Activated naive CD4-positive, alpha-beta T cell treated with anti-CD3 and anti-CD28 coated beads for 36 hours (primary cell): ENCODE measurements around the gene NAPSA. TPM values are rescaled to one million over a fixed set of nuclear protein-coding genes. Genes with fewer than 3 reads are reported as not detected.
"Not testable (repeated sequence)": the region's sequence is repeated elsewhere in the genome, so short reads cannot be mapped to it uniquely, and the experiment has no call there.

Source experiments
- CTCF ChIA-PET: fragments of 350-600 bp; sonication (Branson Sonifier 250); formaldehyde crosslinking; loops from one replicate; lab custom pipeline; 2021; ENCODE audit warnings: antibody characterized with exemption; lab: Charles Lee
- DNase-seq: peaks from one replicate; pipeline ENCODE4 v3.0.0-alpha.2; 2020
- H3K27ac Mint-ChIP-seq: one replicate; pipeline ENCODE4 v1.8.0; 2021; ENCODE audit warnings: mild to moderate bottlenecking, mixed read lengths
- H3K27me3 Mint-ChIP-seq: one replicate; pipeline ENCODE4 v1.8.0; 2021; ENCODE audit warnings: low read depth, mixed read lengths
- H3K36me3 Mint-ChIP-seq: one replicate; pipeline ENCODE4 v1.8.0; 2021; ENCODE audit warnings: low read depth, mixed read lengths
- H3K4me1 Mint-ChIP-seq: one replicate; pipeline ENCODE4 v1.8.0; 2021; ENCODE audit warnings: low read depth, mixed read lengths
- H3K4me3 Mint-ChIP-seq: one replicate; pipeline ENCODE4 v1.8.0; 2021; ENCODE audit warnings: mild to moderate bottlenecking, moderate library complexity, mixed read lengths
- H3K9me3 Mint-ChIP-seq: one replicate; pipeline ENCODE4 v1.8.0; 2021; ENCODE audit warnings: mixed read lengths
- intact Hi-C: fragments of 100-400 bp; cut with micrococcal nuclease; formaldehyde crosslinking; loops from one replicate; pipeline ENCODE4 v1.15.1; 2023
- total RNA-seq, 2 experiments: library from RNA; stranded (reverse); gene quantifications; one replicate each; pipeline ENCODE4 v1.2.3, GENCODE V29; 2021

The NAPSA gene
- total RNA-seq, 2 experiments from 2014 or later: 40.2 to 41.0 TPM

DNA sequence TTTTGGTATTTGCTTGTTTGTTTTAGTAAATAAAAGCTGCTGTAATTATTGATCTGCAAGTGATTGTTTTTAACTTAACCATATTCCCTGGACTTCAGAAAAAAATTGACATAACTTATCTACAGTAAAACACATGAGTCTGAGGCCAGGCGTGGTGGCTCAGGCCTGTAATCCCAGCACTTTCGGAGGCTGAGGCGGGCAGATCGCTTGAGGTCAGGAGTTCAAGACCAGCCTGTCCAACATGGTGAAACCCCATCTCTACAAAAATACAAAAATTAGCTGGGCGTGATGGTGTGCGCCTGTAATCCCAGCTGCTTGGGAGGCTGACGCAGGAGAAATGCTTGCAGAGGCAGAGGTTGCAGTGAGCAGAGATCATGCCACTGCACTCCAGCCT lies 12.0 kb downstream of the NAPSA start:
- H3K27ac Mint-ChIP-seq, intact Hi-C loops, H3K9me3 Mint-ChIP-seq, H3K36me3 Mint-ChIP-seq, H3K4me3 Mint-ChIP-seq, H3K27me3 Mint-ChIP-seq, DNase-seq: not testable (repeated sequence)
- CTCF ChIA-PET: interaction anchor here (0.6 to 1.2 kb wide), 4 partner anchors 16 to 203 kb away, joined by 3 to 5 read pairs (median 4); no protein-coding TSS in a partner anchor
- H3K4me1 Mint-ChIP-seq: peaks cover 11% of the 10 kb centered on the region

DNA sequence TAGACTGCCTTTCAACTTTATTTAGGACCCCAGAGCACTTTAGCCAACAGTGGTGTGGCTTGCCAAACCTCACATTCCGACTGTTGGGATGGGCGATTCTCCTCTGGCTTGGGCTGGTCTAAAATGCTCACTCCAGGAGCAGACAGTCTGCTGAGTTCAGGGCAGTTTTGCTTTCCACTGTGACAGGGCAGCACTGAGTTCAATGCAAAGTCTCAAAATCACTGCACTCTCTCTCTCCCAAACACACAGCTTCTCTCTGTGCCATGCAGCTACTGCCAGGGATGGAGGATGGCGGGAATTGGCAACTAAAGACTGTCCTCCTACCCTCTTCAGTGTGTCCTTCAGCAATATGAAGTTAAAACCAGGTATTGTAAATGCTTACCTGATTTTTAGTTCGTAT lies 13.2 kb downstream of the NAPSA start:
- Mint-ChIP-seq H3K9me3 (no peaks in the 10 kb centered on the region), H3K4me3 (no peak overlapping the region), H3K36me3 (no peaks in the 10 kb centered on the region), H3K27me3 (peaks cover 2% of the 10 kb centered on the region), H3K27ac (no peak overlapping the region), H3K4me1 (peaks cover 20% of the 10 kb centered on the region)
- CTCF ChIA-PET: interaction anchor here (1.0 kb wide), 1 partner anchor 101 kb away, joined by 3 read pairs; no protein-coding TSS in a partner anchor
- DNase-seq: no peak
- intact Hi-C loops: no loop called here

DNA sequence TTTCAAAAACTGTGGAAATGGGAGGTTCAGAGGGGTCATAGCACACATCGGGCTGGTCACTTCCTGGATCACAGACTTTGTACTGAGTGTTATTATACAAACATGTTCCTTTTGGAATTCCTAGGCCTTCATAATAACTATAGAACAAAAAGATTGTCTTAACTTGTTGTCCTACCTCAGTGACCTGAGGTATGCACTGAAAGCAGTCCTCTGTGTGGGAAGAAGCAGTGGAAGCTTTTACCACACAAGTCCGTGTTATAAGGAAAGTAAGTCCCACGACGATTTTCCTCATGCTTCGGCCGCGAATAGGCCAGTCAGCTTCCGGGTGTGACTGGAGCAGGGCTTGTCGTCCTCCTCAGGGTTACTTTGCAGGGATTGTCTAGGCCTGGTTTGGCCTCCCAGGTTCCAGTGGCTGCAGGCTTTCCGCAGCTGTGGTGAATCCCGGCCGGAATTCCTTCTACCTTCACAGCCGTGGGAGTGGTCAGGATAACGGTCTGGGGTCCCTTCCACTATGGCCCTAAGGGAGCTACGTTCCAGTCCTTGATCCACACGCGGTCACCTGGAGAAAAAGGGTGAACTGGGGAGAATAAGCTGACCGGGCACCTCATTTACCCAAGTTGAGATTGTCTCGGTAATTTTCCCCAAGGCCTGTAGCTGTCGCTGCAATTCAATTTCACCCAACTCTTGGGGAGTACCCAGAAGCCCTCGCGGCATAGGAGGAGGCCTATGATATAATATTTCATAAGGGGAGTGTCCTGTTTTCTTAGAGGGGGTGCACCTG lies 16.0 kb downstream of the NAPSA start:
- peaks cover 2% of the 10 kb centered on the region for H3K27me3 Mint-ChIP-seq
- no peak overlapping the region for H3K4me3 Mint-ChIP-seq
- peaks cover 5% of the 10 kb centered on the region for H3K36me3 Mint-ChIP-seq
- intact Hi-C loops: no loop called here
- no peak overlapping the region for H3K27ac Mint-ChIP-seq
- CTCF ChIA-PET: no interaction called here
- H3K4me1 Mint-ChIP-seq: peaks cover 32% of the 10 kb centered on the region
- peaks cover 4% of the 10 kb centered on the region for H3K9me3 Mint-ChIP-seq
- no peak for DNase-seq

DNA sequence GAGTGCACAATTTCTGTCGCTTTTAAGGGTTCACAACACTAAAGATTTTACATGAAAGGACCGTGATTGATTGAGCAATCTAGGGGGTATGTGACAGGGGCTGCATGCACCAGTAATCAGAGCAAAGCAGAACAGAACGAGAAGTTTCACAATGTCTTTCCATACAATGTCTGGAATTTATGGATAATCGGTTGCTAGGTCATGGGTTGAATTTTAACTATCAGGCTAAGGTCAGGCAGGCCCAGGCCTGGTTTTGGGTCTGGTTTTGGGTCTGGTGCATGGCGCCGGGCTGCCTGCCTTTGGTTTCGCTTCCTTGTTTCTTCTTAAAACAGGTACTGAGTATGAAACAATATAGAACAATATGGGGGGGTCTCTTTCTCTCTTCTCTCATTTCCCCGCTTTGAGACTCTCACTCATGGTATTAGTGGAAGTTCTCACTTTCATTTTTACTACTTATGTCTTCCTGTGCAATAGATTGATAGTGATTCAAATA lies 18.3 kb downstream of the NAPSA start:
- intact Hi-C loops: loop anchor here (1.0 to 2.0 kb wide), 4 partner anchors 10 to 46 kb away; no protein-coding TSS in a partner anchor
- peak overlapping the region; percentile 23 for H3K4me3 Mint-ChIP-seq
- H3K27me3 Mint-ChIP-seq, H3K36me3 Mint-ChIP-seq, H3K9me3 Mint-ChIP-seq: not testable (repeated sequence)
- CTCF ChIA-PET: interaction anchor here (0.6 to 1.2 kb wide), 5 partner anchors 10 to 200 kb away, joined by 3 to 6 read pairs (median 3); partner anchors contain the start of gene KCNC3
- peaks cover 39% of the 10 kb centered on the region for H3K4me1 Mint-ChIP-seq
- DNase-seq: peak; percentile 69
- peak overlapping the region; percentile 77 for H3K27ac Mint-ChIP-seq

DNA sequence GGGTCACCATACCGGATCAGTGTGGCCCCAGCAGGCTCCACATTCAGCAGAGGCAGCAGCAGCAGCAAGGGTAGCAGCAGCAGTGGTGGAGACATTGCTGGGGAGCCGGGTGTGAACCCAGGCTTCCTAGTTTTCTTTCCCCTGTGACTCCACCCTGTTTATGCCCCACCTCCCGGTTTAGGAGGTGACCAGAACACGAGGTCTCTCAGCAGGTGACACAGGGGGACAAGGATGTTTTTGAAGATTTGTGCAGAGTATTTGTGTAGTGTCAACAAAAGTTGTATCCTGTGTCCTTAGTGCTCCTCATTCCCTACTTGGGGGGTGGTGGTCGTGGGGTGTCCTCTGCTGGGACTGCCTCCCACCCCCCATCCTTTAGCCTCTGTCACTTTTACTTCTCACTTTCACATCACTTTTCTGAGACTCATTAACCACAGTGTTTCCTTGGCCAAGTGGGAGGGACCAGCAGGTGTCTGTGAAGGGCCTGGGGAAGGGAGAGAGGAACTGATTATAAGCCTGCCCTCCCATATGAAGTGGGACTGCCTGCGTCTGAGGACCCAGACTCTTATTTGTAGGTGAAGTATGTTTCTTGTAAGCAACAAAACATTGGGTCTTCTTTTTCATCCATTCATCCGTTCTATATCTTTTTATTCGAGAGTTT lies 20.6 kb downstream of the NAPSA start:
- intact Hi-C loops: no loop called here
- H3K27ac Mint-ChIP-seq: peak overlapping the region; percentile 37
- no peaks in the 10 kb centered on the region for H3K27me3 Mint-ChIP-seq
- H3K4me1 Mint-ChIP-seq: peaks cover 39% of the 10 kb centered on the region
- H3K9me3 Mint-ChIP-seq: peaks cover 4% of the 10 kb centered on the region
- no peak for DNase-seq
- H3K36me3 Mint-ChIP-seq: peaks cover 8% of the 10 kb centered on the region
- CTCF ChIA-PET: no interaction called here
- H3K4me3 Mint-ChIP-seq: peak overlapping the region; percentile 27

DNA sequence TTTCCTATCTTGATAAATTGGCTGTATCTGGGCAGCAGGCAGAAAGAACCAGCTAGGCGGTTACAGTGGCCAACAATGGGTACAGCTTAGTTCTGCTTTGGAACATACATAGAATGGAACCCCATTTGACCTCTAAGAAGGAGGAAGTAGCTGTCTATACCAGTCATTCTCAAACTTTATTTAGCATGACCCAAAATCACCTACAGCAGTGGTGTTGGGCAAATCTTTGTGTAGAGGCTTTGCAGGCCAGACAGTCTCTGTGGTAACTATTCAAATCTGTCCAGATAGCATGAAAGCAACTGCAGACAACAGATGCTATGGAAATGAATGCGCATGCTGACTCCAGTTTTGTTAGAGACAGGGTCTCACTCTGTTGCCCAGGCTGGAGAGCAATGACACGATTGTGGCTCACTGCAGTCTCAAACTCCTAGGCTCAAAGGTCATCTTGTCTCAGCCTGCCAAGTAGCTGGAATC lies 24.3 kb downstream of the NAPSA start:
- no peak for DNase-seq
- Mint-ChIP-seq H3K4me1 (peaks cover 12% of the 10 kb centered on the region), H3K9me3 (peaks cover 4% of the 10 kb centered on the region), H3K27me3 (no peaks in the 10 kb centered on the region), H3K4me3 (no peak overlapping the region), H3K36me3 (peaks cover 11% of the 10 kb centered on the region), H3K27ac (no peak overlapping the region)
- intact Hi-C loops: no loop called here
- CTCF ChIA-PET: no interaction called here

DNA sequence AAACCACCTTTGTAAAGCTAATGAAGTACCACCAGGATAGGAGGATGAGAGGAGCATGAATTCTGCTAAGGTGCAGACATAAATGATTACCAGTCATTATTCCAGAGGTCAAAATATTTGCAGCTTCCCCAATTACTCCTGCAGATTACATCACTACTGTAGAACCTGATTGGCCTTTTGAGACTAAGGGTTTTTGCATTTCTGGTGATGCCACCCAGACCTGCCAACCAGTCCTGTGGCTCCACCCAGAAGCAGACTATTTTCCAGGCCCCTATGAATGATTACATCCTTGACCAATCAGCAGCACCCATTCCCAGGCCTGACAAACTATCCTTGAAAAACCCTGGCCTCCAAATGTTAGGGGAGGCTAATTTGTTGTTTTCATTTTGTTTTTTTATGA lies 25.1 kb downstream of the NAPSA start:
- DNase-seq: no peak
- Mint-ChIP-seq H3K4me3 (no peak overlapping the region), H3K27ac (no peak overlapping the region), H3K4me1 (peaks cover 18% of the 10 kb centered on the region), H3K36me3 (peaks cover 11% of the 10 kb centered on the region), H3K9me3 (peaks cover 4% of the 10 kb centered on the region), H3K27me3 (peaks cover 3% of the 10 kb centered on the region)
- intact Hi-C loops: no loop called here
- CTCF ChIA-PET: no interaction called here

DNA sequence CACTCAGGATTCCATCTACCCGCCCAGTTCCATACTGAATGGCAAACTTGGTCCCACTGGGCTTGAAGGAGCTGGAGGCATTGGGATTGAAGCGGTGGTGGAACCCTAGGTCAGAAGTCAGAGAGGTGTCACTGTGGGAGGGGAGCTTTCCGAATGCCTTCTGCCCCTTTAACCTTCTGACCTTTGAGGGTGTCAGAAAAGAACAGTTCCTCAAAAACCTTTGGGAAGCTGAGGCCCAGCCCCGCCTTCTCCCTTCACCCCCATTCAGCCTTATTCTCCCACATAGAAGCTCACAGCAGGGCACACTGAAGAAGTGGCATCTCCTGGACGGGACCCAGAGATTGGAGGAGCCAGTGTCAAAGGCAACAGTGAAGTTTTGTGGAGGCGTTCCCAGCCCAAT lies 28.4 kb downstream of the NAPSA start:
- H3K9me3 Mint-ChIP-seq, H3K4me3 Mint-ChIP-seq, DNase-seq, H3K36me3 Mint-ChIP-seq, H3K27ac Mint-ChIP-seq, CTCF ChIA-PET: not testable (repeated sequence)
- peaks cover 15% of the 10 kb centered on the region for H3K27me3 Mint-ChIP-seq
- intact Hi-C loops: loop anchor here (10.0 kb wide), 1 partner anchor 388 kb away; the partner anchor contains the start of gene CLEC11A
- H3K4me1 Mint-ChIP-seq: peaks cover 35% of the 10 kb centered on the region

DNA sequence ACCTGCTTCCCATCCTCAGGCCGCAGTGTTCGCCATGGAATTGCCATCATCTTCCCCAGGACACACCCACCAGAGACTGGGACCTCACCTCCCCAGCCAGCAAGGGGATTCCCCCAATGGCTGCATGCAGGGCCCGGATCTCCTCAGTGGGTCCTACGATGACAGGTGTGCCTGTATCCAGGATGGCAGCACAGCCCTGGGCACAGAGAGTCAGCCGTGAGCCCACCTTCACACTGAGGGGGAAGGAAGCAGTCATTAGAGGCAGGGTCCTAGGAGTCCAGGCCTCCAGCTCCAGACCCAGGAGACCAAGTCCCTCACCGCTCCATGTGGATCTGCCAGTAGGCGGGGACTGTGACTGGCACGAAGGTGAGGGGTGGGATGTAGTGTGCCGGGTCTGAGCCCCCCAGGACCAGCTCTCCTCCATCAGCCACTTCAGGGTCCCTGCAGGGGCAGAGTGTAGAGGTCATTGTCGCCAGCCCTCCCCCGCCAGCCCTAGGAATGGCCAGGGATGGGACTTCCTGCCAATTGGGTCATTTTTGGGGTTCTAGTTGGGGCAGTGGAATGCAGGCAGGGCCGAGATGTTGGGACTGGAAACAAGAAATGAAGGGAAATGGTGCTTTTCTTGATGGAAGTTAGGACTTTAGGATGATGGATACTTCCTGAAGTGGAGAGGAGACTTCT lies 30.6 kb downstream of the NAPSA start:
- Mint-ChIP-seq H3K4me3 (no peak overlapping the region), H3K9me3 (no peaks in the 10 kb centered on the region)

DNA sequence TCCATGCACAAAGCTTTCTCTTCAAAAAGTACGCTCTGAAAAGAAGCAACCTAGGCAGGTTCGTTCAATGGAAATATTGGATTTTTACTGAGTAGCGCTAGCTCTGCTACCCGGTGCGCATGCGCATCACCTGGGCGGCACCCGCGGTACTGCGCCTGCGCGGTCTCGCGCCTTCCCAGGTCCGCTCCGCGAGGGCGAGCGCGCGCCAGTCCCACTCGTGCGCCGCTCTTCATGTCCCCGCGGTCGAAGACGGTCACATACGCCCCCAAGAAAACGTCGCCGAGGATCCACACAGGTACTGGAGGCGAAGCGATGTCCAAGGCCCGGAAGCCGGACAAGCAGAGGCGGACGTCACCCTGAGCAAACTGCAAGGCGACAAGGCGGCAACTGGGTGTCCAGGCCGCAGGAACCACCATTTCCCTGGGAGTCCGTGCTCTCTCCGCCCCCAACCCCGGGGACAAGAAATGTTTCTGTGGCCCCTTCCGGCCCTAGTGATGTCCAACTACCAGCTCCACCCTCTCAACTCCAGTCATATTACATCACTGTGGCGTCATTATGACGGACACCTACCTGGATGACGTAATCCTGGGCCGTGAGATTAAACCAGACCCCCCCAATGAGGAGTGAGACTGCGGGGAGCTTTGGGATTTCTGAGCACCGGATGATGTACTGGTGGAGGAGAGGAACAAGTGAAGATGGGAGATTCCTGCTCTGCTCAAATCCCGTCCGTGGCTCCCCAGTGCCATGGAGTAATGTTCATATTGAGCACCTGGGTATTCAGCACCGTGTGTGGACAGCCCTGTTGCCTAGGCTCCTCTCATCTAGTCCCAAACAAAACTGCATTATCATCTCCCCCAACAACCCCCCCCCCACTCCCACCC lies 31.5 kb downstream of the NAPSA start:
- intact Hi-C loops: loop anchor here (1.0 to 10.0 kb wide), 2 partner anchors 42 to 391 kb away; partner anchors contain the start of genes CLEC11A and NR1H2
- peak overlapping the region; percentile 86 for H3K27ac Mint-ChIP-seq

More for the DNA sequence above, 30.6 kb downstream of the NAPSA start:
- H3K4me1 Mint-ChIP-seq: peaks cover 52% of the 10 kb centered on the region
- DNase-seq: no peak
- peaks cover 2% of the 10 kb centered on the region for H3K36me3 Mint-ChIP-seq
- peak overlapping the region; percentile 7 for H3K27ac Mint-ChIP-seq
- H3K27me3 Mint-ChIP-seq: peaks cover 30% of the 10 kb centered on the region
- CTCF ChIA-PET: no interaction called here
- intact Hi-C loops: loop anchor here (10.0 kb wide), 1 partner anchor 390 kb away; the partner anchor contains the start of gene CLEC11A

DNA sequence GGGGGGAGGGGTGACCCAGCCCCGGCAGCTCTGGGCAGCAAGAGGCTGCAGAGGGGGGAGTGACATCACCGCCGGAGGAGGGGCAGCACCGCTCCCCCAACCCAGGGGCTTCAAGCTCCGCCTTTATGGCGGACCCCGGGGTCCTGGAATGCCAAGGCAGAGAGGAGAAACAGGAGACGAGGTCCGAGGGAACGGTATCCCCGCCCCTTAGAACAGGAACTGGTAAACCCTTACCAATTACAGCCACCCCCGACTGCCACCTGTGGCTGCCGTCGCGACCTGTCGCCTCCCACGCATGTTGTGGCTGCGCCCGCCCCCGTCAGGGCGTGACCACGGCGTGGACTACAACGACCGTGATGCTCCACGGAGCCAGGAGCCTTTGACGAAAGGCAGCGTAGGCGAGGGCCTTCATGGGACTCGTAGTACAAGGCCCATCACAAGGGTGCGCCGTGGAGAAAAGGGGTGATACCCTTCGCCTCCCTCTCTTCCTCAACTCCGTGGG lies 32.2 kb downstream of the NAPSA start:
- peaks cover 58% of the 10 kb centered on the region for H3K4me1 Mint-ChIP-seq
- H3K4me3 Mint-ChIP-seq: peak overlapping the region; percentile 73
- CTCF ChIA-PET: interaction anchor here (0.5 to 1.7 kb wide), 4 partner anchors 15 to 186 kb away, joined by 3 to 10 read pairs (median 4); no protein-coding TSS in a partner anchor
- peak overlapping the region; percentile 86 for H3K27ac Mint-ChIP-seq
- intact Hi-C loops: loop anchor here (1.0 to 10.0 kb wide), 2 partner anchors 43 to 392 kb away; partner anchors contain the start of genes CLEC11A and NR1H2
- peak; percentile 96 for DNase-seq
- H3K9me3 Mint-ChIP-seq: no peaks in the 10 kb centered on the region
- peaks cover 6% of the 10 kb centered on the region for H3K36me3 Mint-ChIP-seq
- peaks cover 37% of the 10 kb centered on the region for H3K27me3 Mint-ChIP-seq

More for the DNA sequence above, 31.5 kb downstream of the NAPSA start:
- CTCF ChIA-PET: interaction anchor here (0.6 to 1.7 kb wide), 2 partner anchors 23 to 187 kb away, joined by 3 to 10 read pairs; no protein-coding TSS in a partner anchor
- peak overlapping the region; percentile 73 for H3K4me3 Mint-ChIP-seq
- peaks cover 8% of the 10 kb centered on the region for H3K36me3 Mint-ChIP-seq
- no peak for DNase-seq
- H3K9me3 Mint-ChIP-seq: no peaks in the 10 kb centered on the region
- peaks cover 58% of the 10 kb centered on the region for H3K4me1 Mint-ChIP-seq
- peaks cover 37% of the 10 kb centered on the region for H3K27me3 Mint-ChIP-seq
